Suprapubic skin (tissue), 4 donors: ENCODE data around the gene RTF2. TPM values are rescaled to one million over a fixed set of nuclear protein-coding genes. Genes with fewer than 3 reads are reported as not detected.
A peak's percentile ranks its signal among the peaks of the same experiment; 100 is the strongest.

ENCODE experiments used
- DNase-seq, 2 donors: peaks; one replicate each; pipeline ENCODE4 v3.0.0-alpha.2; 2019; ENCODE audit warnings: low spot score in 2 of 2
- H3K27ac ChIP-seq: fragments of 200-600 bp; sonication (generic); one replicate; pipeline ENCODE4 v1.5.1; 2019
- H3K27me3 ChIP-seq: fragments of 200-600 bp; sonication (generic); one replicate; pipeline ENCODE4 v1.5.1; 2019
- H3K36me3 ChIP-seq: fragments of 200-600 bp; sonication (generic); one replicate; pipeline ENCODE4 v1.5.1; 2019
- H3K4me1 ChIP-seq: fragments of 200-600 bp; sonication (generic); one replicate; pipeline ENCODE4 v1.5.1; 2019
- H3K4me3 ChIP-seq: fragments of 200-600 bp; sonication (generic); one replicate; pipeline ENCODE4 v1.5.1; 2019; ENCODE audit warnings: mild to moderate bottlenecking
- H3K9me3 ChIP-seq: fragments of 200-600 bp; sonication (generic); one replicate; pipeline ENCODE4 v1.5.1; 2019
- EP300 ChIP-seq: sonication (generic); formaldehyde crosslinking; IDR thresholded peaks from one replicate; pipeline ENCODE4 v1.6.1; 2017; ENCODE audit warnings: antibody characterized with exemption
- POLR2A ChIP-seq, 2 donors: fragments of 450-650 bp; IDR thresholded peaks; one replicate each; pipeline ENCODE4 v1.6.1; 2017; ENCODE audit warnings: antibody characterized with exemption in 2 of 2, mild to moderate bottlenecking in 2 of 2, moderate library complexity in 2 of 2
- POLR2AphosphoS5 ChIP-seq, 3 donors: sonication (generic); formaldehyde crosslinking; IDR thresholded peaks; one replicate each; pipeline ENCODE4 v1.6.1; 2017; ENCODE audit warnings: antibody characterized with exemption in 3 of 3
- WGBS: methylation state at CpG from one replicate; pipeline ENCODE4 v1.1.5; 2018; 5-methylcytosine and 5-hydroxymethylcytosine counted together
- total RNA-seq, 4 donors: library from RNA; depleted of rRNA; stranded (reverse); fragments of >200 nt; gene quantifications; one replicate each; pipeline ENCODE4 v1.1.0, GENCODE V29; 2016
- TF ChIP-seq, protein P1 (sequence below), 2 donors: fragments of 200-600 bp in 1 of 2; fragments of 450-650 bp in 1 of 2; sonication (generic) in 1 of 2; IDR thresholded peaks; one replicate each; pipeline ENCODE4 v1.5.1; 2016 to 2019; ENCODE audit warnings: antibody characterized with exemption in 2 of 2, mild to moderate bottlenecking in 1 of 2, moderate library complexity in 1 of 2

The RTF2 gene
- total RNA-seq, 4 donors from 2014 or later: 42.9 to 57.0 (median 47.0) TPM

DNA sequence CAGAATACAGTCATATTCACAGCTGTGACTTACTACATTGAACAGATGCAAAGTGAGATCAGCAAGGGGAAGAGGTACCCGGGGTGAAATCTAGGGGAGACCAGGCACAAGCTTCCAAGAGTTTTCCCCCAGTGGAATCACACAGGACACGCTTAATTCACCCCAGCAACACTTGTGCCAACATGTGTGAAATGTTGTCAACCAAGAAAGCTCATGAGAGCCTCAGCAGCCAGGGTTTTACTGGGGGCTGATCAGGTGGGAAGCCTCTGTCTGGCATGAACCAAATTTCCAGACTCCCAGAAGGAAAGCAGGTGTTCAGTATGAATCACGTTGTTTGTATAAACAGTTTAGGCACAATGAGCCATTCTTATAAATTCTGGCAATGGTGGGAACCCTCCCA lies 6.9 kb upstream of the RTF2 start:
- 73% methylated on average over 3 of the region's 3 CpGs for WGBS
- no peak for TF ChIP-seq POLR2AphosphoS5 (IDR thresholded peaks at IDR 0.05)
- no peak for TF ChIP-seq POLR2A (IDR thresholded peaks at IDR 0.05)

DNA sequence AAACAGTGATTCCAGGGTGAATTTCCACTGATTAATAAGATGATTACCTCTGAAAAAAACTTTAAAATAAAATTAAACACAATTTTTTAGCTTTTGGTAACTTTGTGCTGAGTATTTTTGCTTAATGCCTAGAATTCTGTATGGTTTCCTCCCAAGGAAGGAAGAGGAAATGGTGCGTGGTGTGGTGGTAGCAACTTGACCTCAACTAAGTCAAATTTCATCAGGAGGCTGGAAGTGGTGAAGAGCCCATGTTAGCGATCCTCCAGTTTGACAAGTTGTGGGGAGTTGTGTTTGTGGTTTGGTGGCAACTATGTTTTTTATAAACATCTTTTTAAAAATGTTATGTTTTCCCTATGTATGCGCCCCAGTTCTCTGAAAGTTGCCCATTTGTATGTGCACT lies 5.0 kb upstream of the RTF2 start:
- WGBS: 70% methylated on average over 3 of the region's 3 CpGs
- H3K4me3 ChIP-seq: no peak overlapping the region
- H3K4me1 ChIP-seq: peaks cover 10% of the 10 kb centered on the region
- H3K9me3 ChIP-seq: no peaks in the 10 kb centered on the region
- TF ChIP-seq, protein P1, sequence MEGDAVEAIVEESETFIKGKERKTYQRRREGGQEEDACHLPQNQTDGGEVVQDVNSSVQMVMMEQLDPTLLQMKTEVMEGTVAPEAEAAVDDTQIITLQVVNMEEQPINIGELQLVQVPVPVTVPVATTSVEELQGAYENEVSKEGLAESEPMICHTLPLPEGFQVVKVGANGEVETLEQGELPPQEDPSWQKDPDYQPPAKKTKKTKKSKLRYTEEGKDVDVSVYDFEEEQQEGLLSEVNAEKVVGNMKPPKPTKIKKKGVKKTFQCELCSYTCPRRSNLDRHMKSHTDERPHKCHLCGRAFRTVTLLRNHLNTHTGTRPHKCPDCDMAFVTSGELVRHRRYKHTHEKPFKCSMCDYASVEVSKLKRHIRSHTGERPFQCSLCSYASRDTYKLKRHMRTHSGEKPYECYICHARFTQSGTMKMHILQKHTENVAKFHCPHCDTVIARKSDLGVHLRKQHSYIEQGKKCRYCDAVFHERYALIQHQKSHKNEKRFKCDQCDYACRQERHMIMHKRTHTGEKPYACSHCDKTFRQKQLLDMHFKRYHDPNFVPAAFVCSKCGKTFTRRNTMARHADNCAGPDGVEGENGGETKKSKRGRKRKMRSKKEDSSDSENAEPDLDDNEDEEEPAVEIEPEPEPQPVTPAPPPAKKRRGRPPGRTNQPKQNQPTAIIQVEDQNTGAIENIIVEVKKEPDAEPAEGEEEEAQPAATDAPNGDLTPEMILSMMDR (IDR thresholded peaks at IDR 0.05): no peak
- TF ChIP-seq EP300 (no peak), POLR2AphosphoS5 (IDR thresholded peaks at IDR 0.05) (no peak), POLR2A (IDR thresholded peaks at IDR 0.05) (no peak)
- no peaks in the 10 kb centered on the region for H3K27me3 ChIP-seq
- DNase-seq: no peak
- H3K27ac ChIP-seq: no peak overlapping the region
- H3K36me3 ChIP-seq: no peaks in the 10 kb centered on the region

More for the DNA sequence above, 6.9 kb upstream of the RTF2 start:
- no peaks in the 10 kb centered on the region for H3K27me3 ChIP-seq
- H3K4me3 ChIP-seq: no peak overlapping the region
- DNase-seq: no peak
- no peak overlapping the region for H3K27ac ChIP-seq
- no peaks in the 10 kb centered on the region for H3K36me3 ChIP-seq
- H3K4me1 ChIP-seq: no peaks in the 10 kb centered on the region
- no peaks in the 10 kb centered on the region for H3K9me3 ChIP-seq

DNA sequence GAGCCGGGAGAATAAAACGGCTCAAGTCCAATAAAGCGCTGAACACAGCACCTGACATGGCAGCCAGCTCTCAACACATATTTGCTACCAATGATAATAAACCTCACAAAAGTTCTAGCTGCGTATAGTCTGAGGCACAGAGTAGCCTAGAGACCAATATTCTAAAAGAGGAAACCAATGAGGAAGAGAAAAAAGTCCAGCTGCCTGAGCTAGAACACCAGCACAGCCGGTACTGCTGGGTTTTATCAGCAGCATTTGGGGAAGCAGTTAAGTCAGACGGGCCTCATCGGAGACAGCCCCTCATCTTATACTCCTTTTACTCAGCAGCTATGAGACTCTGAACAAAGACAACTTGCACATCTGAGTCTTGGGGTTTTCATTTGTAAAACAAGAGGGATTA lies 2.4 kb upstream of the RTF2 start:
- peaks cover 26% of the 10 kb centered on the region for H3K4me1 ChIP-seq
- DNase-seq: no peak
- H3K27me3 ChIP-seq: no peaks in the 10 kb centered on the region
- WGBS: 54% methylated on average over 7 of the region's 7 CpGs
- H3K36me3 ChIP-seq: no peaks in the 10 kb centered on the region
- TF ChIP-seq POLR2AphosphoS5 (IDR thresholded peaks at IDR 0.05): no peak
- TF ChIP-seq, protein P1 (IDR thresholded peaks at IDR 0.05): no peak
- TF ChIP-seq POLR2A (IDR thresholded peaks at IDR 0.05): no peak
- no peak for TF ChIP-seq EP300
- no peak overlapping the region for H3K4me3 ChIP-seq
- H3K27ac ChIP-seq: no peak overlapping the region
- no peaks in the 10 kb centered on the region for H3K9me3 ChIP-seq

DNA sequence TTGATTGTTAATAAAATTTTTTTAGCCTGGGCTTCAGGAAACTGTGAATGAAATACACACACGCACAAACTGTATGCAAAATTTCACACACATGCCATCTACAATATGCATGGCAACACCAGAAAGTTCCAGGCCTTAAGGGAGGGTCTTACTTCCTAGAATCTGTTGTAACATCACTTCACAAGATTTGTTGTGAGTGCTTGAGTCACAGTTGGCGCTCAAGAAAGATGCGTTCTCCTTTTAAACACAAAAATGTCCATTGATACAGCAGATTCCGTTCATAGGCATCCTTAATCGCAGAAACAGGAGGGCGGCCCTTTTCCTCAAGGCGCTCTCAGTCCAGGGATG lies 485 bp upstream of the RTF2 start:
- Histone ChIP-seq H3K9me3 (no peaks in the 10 kb centered on the region), H3K4me3 (peak overlapping the region; percentile 78), H3K4me1 (peaks cover 26% of the 10 kb centered on the region), H3K27ac (peak overlapping the region; percentile 82), H3K27me3 (no peaks in the 10 kb centered on the region), H3K36me3 (peaks cover 3% of the 10 kb centered on the region)
- 7% methylated on average over 6 of the region's 7 CpGs for WGBS
- DNase-seq: no peak
- TF ChIP-seq, protein P1 (IDR thresholded peaks at IDR 0.05): no peak
- TF ChIP-seq POLR2A (IDR thresholded peaks at IDR 0.05): no peak

DNA sequence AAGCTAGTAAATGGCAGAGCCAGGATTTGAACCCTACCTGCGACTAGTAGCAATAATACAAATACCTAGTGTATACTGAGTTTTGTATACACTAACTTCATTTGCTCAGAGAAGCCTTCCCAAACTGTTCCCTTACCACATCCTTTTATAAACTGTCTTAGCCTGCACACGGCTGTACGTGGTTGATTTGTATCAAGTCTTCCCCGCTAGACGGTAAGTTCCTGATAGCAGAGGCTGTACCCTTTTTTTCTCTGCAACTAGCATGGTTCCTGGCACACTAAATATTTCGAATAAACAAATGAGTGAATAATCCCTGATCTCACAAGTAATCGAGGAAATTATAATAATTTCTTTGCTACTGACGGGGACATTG lies 636 bp downstream of the RTF2 start:
- Histone ChIP-seq H3K4me3 (peak overlapping the region; percentile 78), H3K27me3 (no peaks in the 10 kb centered on the region), H3K36me3 (peaks cover 14% of the 10 kb centered on the region), H3K4me1 (peaks cover 26% of the 10 kb centered on the region), H3K27ac (peak overlapping the region; percentile 82), H3K9me3 (no peaks in the 10 kb centered on the region)
- WGBS: 30% methylated on average over 8 of the region's 8 CpGs
- TF ChIP-seq EP300 (no peak), POLR2AphosphoS5 (IDR thresholded peaks at IDR 0.05) (no peak), POLR2A (IDR thresholded peaks at IDR 0.05) (no peak)
- TF ChIP-seq, protein P1 (IDR thresholded peaks at IDR 0.05): no peak
- DNase-seq: no peak

DNA sequence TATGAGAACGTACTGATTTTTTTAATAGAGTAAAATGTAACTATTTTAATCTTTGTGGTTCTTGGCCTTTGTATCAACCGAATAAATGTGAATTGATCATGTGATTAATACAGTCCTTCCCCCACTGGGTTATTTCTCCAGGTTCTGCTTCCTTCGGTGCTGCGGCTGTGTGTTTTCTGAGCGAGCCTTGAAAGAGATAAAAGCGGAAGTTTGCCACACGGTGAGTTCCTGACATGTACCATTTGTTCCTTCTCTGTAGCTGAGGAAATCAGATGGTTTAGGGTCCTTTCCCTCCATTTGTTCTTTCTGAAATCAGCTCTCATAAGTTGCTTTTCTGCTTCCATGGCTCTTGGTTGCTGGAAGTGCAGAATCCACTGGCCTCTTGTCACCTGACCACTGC lies 15.5 kb downstream of the RTF2 start:
- DNase-seq: no peak
- 76% methylated on average over 7 of the region's 7 CpGs for WGBS
- TF ChIP-seq EP300 (no peak), POLR2A (IDR thresholded peaks at IDR 0.05) (no peak), POLR2AphosphoS5 (IDR thresholded peaks at IDR 0.05) (no peak)
- TF ChIP-seq, protein P1 (IDR thresholded peaks at IDR 0.05): no peak
- H3K9me3 ChIP-seq: no peaks in the 10 kb centered on the region
- H3K4me3 ChIP-seq: no peak overlapping the region
- no peaks in the 10 kb centered on the region for H3K27me3 ChIP-seq
- no peak overlapping the region for H3K27ac ChIP-seq
- H3K36me3 ChIP-seq: peaks cover 92% of the 10 kb centered on the region
- H3K4me1 ChIP-seq: no peaks in the 10 kb centered on the region
